A673 (cell line): ENCODE measurements around the gene ZNF573.

Experiments used
- EZH2 ChIP-seq: fragments of 200-600 bp; sonication (generic); IDR thresholded peaks from 2 replicates; pipeline ENCODE4 v1.6.1; 2017; ENCODE audit warnings: borderline replicate concordance, low read depth, mild to moderate bottlenecking, mixed read lengths, antibody characterized with exemption, low read length; ENCODE audit not compliant: poor library complexity, severe bottlenecking
- TF ChIP-seq, protein P1 (sequence below): fragments of 300-800, 200-600 bp; sonication (generic); conservative IDR thresholded peaks from 2 replicates; pipeline ENCODE4 v1.5.1; 2017; ENCODE audit warnings: low read depth, mild to moderate bottlenecking, antibody characterized with exemption, low read length, moderate library complexity, mixed read lengths

DNA sequence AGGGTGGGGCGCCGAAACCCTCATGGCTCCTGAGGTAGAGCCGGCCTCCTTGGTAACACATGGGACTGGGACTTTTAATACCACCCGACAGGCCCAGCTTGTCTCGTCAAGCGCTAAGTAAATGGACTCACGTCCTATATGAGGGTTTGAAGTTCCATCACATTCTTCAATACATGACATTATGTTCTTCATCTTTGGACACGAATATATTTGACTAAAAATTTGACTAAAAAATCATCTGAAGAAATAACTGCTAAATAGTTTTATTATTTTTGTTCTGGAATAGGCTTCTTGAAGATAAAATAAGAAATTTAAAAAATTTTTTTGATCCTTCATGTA, 59.5 kb downstream of the ZNF573 start:
- TF ChIP-seq, protein P1, sequence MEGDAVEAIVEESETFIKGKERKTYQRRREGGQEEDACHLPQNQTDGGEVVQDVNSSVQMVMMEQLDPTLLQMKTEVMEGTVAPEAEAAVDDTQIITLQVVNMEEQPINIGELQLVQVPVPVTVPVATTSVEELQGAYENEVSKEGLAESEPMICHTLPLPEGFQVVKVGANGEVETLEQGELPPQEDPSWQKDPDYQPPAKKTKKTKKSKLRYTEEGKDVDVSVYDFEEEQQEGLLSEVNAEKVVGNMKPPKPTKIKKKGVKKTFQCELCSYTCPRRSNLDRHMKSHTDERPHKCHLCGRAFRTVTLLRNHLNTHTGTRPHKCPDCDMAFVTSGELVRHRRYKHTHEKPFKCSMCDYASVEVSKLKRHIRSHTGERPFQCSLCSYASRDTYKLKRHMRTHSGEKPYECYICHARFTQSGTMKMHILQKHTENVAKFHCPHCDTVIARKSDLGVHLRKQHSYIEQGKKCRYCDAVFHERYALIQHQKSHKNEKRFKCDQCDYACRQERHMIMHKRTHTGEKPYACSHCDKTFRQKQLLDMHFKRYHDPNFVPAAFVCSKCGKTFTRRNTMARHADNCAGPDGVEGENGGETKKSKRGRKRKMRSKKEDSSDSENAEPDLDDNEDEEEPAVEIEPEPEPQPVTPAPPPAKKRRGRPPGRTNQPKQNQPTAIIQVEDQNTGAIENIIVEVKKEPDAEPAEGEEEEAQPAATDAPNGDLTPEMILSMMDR: 0 out of 2 replicates have a peak, but pooled peaks have one; percentile 3
- no peak for TF ChIP-seq EZH2
